D341Med (cell line): ENCODE data around the gene SLC66A2.

Experiments used
- DNase-seq: peaks from one replicate; pipeline ENCODE4 v3.0.0; 2012; ENCODE audit warnings: low spot score

Gene SLC66A2

DNA sequence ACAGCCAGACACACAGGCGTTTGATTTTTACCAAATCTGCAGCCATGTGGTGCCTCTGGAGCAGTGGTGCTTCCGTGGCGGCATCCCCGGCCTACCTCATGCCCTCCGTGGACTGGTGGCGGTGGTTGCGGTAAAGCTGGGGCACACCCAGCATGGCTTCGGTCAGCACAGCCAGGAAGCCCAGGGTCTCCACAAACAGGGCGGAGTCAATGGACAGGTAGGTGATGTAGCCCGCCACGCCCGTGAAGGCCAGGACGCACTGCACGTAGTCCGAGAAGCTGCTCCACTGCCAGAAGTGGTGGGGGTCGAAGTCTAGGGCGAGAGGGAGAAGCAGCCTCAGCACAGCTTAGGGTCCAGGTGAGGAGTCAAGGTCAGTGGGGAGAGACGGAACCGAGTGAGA lies 32.4 kb downstream of the SLC66A2 start:
- no peak for DNase-seq

DNA sequence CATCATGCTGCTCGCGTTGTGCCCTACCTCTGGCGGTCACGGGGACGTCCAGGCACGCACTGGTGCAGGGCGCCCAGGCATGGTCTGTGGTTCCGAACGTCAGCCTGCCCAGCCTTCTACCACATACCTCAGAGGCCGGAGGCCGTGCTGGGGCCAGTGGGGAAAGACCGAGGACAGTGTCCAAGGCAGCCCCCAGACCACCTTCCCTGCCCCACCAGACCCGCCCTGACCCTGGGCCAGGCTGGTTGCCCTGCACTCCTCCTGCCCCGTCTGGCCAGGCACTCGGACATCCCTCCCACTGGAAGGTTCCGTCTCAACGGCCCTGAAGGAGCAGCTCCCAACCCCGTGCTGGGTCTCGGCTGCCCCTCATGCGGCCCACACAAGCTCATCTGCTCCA lies 32.8 kb downstream of the SLC66A2 start:
- DNase-seq = peak; percentile 43

DNA sequence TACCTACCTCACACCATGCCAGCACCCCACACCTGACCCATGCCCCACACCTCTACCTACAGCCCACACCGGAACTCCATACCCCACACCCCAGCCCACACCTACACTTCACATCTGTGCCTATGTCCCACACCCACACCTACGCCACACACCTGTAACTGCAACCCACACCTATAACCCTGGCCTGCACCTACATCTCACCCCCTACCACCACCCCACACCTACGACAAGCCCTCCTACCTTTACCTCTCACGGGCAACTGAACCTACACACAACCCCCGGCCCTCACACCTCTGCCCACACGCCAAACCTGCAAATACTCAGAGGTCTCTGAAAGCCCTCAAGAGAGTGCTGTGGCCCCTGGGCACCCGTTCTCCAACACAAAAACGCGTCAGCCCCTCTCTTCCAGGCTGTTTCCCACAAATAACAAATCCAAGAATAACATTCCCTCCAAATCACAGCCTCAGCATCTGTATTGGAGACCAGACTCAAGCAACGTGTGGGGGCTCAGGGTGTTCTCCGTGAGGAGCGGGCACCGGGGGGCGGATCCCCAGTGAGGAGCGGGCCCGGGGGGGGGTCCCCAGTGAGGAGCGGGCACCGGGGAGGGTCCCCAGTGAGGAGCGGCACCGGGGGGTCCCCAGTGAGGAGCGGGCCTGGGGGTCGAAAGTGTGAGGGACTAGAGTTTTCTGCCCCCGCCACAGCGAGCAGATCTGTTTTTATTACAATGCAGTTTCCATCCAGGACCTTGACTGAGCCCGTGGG lies 33.4 kb downstream of the SLC66A2 start:
- DNase-seq = peak; percentile 32

DNA sequence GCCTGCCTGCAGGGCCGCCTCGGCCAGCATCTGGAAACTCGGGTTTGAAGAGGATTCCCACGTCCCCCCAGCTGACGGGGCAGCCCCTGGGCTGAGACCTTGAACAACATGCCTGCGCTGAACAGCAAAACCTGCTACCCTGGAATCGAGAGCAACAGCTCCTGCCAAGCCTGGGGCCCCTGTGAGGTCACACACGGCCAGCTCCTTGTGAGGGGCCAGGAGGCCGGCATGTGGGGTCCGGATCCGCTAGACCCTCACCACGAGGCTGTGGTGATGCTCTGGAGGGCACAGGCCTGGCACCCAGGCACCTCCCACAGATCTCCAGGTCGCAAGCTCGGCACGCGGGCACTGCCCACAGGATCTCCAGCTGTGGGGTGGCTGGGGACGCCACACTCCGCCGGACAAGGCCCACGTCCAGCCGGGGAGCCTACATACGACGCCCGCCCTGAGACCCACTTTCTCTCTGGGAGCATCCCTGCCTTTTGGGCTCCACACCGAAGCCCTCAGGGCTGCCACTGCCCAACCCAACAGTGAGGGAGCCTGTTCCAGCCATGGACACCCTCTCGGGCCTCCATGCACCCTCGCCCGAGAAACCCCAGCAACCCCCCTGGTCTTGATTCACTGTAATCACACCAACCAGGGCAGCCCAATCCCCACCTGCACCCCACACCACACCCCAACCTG lies 34.1 kb downstream of the SLC66A2 start:
- DNase-seq = peak; percentile 41

DNA sequence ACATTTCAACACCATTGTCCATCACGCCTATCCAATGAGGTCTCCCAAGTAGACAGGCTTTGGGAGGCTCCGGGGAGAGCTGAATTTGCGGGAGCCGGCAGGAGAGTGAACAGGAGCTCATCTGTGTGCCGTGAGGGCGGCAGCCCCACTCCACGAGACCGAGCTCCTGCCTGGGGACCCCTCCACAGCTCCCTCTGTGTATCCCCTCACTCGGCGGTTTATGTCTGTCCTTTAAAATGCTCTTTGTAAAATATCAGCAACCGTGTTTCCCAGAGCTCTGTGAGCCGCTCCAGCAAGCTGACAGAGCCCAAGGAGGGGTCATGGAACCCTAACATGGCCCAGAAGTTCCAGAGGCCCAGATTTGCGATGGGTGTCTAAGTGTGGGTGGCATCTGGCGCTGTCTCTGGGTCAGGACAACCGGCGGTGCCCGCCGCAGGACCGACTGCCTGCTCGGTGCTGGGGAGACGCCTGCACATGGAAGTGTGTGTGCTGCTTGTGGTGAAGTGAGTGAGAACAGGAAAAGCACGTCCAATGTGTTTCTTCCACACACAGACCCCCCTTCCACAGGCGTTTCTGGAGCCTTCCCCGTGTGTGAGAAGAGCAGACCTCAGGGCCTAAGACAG lies 34.8 kb downstream of the SLC66A2 start:
- DNase-seq = peak; percentile 37

DNA sequence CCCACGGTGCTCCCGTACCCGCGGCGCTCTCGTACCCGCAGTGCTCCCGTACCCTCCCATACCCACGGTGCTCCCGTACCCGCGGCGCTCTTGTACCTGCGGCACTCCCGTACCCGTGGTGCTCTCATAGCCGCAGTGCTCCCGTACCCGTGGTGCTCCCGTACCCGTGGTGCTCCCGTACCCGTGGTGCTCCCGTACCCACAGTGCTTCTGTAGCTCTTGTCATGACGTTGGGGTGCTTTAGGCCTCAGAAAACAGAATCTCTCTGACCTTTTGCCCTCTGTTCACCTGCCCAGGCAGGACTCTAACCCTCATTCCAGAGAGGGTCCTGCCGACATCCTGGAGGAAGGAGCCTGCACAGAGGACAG lies 35.3 kb downstream of the SLC66A2 start:
- no peak for DNase-seq

DNA sequence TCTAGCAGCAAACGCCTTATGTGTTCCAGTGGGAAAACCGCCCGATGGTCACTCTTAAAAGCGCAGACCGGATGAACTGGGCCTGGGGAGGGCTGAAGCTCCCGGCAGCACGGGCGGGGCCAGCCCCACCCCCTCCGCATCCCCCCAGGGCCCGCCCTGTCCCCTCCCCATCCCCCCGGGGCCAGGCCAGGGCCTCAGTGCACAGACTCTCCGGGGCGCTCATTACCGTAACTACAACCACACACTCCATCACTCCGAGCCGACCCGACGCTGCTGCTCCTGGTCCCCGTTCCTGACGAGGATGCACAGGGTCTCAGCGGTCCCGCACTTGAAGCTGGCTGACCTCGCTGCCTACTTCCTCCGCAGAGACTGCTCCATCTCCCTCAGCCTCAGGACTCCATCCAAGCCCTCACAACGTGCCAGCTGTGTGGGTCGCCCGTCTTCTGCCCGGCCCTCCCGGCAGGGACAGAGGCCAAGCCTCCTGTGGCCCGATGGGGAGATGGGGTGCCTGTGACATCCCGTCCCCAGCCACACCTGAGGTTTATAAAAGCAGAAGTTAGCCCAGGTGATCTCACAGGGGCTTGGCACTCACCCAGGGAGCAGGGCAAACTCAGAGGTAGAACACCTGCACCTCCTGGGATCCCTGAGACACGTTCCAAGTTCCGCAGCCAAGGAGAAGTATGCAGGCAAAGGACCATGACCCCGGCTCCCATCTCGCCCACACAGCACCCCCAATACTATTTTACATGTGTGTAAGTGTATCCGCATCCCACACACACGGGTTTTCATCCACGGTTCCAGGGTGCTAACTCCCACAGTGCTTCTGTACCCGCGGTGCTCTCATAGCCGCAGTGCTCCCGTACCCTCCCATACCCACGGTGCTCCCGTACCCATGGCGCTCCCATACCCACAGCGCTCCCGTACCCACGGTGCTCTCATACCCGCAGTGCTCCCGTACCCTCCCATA lies 36.0 kb downstream of the SLC66A2 start:
- DNase-seq = peak; percentile 39

DNA sequence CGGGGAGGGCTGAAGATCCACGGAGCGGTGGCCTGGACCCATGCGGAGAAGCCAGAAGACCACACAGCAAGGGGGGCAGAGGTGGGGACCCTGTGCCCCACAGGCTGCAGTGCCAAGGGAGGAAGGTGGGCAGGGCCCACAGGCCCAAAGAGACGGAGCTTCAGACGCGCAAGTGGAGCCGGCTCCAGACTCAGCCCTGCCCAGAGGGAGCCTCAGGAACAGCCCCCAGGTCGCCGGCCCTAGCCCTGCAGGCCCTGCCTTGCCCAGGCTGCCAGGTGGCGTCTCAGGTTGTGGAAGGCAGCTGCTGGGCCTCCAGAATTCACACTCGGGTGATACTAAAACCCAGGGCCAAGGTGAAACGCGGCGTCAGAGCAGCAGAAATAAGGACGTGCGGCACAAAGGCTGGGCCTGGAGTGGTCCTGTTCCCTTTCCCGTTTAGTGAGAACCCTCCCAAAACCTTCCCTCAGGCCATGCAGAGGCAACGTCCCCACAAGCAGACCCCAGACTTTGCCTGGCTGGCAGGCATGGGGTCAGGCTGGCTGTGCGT lies 36.8 kb downstream of the SLC66A2 start:
- DNase-seq = peak; percentile 41

DNA sequence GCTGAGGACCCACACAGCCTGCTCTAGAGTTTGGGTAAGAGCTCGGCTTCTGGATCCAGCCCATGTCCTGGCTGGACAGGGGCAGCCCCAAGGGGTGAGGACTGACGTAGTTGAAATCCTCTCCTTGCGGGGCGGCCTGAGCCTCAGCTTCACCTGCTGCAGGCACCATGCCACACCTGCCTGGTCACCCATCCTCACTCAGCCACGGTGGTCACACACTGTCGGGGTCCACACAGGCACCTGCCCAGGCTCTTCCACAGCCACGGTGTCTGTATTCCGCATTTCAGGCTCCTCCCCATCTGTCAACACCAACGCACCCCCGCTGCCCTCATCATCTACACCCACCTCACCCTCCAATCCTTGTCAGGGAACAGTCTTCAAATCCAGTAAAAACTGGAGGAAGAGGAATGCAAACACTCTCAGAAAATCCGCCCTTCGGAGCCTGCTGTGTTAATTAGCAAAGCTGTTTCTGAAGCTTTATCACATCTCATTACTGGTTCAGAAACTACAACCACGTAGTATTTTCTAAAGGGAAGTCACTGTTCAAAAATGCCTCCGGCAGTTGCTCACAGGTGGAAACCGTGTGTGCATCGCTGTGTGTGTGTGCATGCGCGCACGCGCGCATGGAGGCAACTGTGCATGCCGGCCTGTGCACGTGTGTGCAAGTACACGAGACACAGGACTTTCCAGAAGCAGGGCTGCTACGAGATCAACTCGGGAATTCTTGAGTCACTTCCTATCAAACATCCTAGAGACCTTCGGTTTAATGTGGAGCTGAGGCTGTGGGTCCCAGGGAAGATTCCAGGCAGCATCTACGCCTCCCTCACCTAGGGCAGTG lies 38.2 kb downstream of the SLC66A2 start:
- no peak for DNase-seq

DNA sequence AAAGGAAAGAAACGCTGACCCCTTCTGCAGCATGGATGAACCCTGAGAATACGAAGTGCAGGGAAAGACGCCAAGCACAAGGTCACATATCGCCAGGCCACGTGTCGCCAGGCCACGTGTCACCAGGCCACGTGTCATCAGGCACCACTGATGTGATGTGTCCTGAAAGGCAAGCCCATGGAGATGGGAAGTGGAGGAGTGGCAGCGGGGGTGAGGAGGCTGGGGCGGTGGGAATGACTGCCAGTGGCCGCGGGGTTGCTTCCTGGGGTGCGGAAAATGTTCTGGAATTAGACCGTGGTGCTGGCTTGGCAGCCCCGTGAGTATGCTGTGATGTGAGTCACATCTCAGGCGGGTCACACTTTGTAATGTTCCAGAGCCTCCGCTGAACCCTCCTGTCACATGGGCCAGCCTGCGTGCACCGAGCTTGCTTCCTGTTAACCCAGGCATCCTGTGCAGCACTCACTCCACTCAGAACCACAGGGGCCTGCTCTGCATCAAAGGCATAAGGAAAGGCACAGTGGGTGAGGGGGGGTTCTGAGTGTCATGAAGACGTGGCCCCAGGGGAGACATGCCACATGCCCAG lies 39.0 kb downstream of the SLC66A2 start:
- peak; percentile 46 for DNase-seq

DNA sequence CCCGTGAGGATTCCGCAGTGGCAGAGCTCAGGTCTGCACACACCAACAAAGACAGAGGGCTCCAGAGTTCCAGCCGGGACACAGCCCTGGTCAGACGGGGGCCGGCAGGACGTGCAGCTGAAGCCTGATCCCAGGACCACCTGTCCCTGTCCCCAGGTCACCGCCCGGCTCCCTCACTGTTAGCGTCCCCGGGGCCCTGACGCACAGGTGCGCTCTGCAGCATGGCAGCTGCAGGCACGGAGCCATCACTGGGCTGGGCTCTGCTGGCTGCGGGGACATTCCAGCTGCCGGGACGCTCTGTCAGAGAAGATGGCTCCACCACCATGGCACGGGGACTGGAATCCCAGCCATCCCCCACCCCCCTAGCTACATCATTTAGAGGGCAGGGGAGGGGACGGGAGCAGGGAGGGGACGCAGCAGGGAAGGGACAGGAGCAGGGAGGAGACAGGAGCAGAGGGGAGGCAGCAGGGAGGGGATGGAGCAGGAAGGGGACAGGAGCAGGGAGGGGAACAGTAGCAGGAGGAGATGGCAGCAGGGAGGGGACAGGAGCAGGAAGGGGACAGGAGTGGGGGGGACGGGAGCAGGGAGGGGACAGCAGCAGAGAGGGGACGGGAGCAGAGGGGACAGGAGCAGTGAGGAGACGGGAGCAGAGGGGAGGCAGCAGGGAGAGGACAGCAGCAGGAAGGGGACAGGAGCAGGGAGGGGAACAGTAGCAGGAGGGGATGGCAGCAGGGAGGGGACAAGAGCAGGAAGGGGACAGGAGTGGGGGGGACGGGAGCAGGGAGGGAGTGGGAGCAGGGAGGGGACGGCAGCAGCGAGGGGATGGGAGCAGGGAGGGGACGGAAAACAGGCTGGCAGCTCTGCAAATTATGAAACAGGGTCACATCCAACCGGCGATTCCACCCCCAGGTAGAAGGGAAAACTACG lies 39.8 kb downstream of the SLC66A2 start:
- peak; percentile 43 for DNase-seq

DNA sequence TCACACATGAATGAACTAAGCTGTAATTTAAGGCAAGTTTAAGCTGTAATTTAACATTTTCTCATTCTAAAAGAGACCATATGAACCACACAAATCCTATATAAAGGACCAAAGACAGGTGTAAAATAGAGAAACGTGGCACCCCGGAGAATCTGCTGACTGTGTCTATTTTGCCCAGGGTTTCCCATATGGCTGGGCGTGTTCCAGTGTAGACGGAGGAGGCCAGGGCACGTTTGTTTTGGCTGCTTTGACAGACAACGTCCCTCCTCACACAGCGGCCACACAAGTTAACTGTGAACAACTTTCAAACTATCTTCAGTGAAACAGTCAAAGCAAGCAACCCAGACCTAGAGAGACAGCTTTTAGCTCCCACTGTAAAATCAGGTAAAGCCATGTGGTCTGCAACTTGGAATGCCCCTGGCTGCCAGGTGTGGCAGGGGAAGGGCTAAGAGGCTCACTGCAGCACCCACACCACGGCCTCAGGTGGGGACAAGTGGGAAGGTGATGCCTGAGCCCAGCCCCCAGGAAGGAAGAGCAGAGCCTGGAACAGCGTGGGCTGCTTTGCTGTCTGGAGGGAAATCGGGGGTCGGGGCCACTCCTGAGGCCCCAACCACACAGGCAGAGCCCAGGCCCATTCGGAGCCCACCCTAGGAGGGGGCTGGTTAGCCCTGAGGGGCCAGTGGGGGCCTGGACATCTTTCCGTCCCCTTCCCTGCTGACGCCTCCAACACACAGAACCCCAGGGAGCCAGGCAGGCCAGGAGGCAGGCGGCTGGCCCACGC lies 40.7 kb downstream of the SLC66A2 start:
- DNase-seq = peak; percentile 40

DNA sequence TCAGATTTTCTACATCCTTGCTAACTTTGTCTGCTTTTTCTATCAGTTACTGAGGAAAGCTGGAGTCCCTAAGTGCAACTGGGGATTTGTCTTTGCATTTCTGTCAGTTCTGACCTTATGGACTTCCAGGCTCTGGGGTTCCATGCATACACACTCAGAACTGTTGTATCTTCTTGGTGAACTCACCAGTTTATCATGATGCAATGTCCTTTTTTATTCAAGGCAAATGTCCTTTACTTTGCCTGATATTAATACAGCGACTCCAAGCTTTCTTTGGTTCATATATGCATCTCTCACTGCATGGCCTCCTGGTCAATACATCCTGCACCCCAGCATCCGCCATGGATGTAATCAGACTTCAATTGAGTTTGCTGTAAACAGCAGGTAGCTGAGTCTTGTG lies 44.7 kb downstream of the SLC66A2 start:
- DNase-seq = no peak

DNA sequence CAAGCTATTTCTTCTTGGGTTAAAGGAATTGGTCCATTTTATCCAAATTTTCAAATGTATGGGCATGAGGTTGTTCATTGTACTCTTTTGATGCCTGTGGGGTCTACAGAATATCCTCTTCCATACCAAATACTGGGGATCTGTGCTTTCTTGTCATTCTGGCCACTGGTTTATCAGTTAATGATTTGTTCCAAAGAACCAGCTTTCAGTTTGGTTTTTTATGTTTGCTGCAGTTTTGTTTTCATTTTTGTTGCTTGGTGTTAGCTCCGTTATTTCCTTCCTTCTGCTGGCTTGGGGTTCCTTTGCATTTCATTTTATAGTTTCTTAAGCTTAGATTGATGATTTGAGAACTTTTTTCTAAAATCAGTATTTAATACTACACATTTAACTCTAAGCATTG lies 45.5 kb downstream of the SLC66A2 start:
- DNase-seq = no peak

DNA sequence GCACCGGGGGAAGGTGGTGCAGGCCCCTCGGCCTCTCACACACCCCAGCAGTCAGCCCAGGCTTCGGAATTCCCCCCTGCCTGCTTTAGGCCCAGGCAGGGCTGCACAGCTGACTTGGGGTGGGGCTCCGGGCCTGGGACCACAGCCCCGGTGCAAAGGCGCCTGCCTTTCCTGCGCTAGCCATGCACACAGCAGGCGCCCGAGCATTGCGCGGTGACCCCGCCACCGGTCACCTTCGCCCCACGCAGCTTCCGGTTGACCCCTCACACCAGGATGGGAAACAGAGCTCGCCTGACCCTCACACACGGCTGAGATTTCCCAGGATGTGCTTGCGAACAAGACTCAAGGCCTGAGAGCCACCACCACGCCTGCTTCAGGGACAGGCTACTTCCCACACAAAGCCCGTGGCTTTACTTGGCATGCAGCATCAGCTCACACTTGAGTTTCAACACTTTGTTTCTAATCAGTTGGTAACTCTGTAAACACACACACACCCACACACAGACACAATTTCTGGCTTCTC lies 46.0 kb downstream of the SLC66A2 start:
- peak; percentile 39 for DNase-seq

DNA sequence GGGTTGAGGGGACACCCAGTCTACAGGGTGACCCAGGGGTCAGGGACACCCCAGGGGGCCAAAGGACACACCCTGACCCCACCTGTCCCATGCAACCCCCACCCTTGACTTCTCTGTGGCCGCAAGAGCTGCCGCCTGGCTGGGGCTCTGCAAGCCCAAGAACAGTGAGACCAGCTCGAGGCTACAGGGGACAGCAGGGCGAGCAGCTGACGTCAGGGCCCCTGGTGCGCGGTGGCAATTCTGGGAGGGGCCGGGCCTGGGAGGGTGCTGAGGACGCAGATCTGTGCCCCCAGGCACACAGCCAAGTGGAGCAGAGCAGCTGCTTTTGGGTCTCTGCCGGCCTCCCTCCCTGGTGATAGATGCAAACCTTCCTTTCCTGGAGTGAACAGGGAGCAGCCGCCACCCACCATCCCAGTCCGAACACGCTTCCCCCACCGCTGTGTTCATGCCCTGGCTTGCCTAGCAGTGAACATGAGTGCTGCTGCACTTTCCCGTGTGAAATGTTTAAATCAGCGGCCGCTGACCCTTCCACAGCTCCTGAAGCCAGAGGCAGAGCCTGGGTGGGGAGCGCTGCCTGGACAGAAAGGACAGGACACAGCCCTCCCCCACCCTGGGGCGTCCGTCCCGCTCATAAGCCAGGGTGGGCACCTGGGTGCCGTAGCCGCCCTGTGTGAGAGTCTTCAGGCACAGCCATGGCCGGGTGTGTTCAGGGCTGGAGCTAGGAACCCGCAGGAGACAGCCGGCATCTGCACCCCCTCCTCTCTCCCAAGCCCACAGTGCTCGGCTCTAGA lies 46.9 kb downstream of the SLC66A2 start:
- DNase-seq = no peak

DNA sequence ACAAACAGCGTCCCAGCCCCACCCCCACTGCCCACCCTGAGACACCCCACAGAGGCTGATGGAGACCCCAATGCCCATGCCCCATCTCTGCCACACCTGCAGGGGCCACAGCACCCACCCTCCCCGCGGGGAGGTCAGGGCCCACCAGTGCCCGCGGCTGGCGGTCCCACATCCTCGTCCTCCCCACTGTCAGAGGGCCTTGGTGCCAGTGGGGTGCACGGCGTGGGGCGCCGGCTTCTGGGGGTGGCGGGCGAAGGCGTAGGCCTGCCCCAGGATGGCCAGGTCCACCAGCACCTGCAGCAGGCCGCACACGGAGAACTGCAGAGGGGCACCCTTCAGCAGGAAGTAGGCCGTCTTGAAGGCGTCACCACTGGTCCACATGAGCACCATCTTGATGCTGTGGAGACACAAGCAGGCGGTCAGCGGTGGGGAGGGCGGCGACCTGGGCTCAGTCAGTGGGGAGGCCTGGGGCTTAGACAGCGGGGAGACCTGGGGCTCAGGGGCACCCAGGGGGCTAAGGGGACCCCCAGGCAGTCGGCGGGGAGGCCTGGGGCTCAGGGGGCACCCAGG lies 47.6 kb downstream of the SLC66A2 start:
- DNase-seq = peak; percentile 38
